ENCODE data around the gene PLEKHG2. TPM values are rescaled to one million over a fixed set of nuclear protein-coding genes. Genes with fewer than 3 reads are reported as not detected.
A peak's percentile ranks its signal among the peaks of the same experiment; 100 is the strongest.

Gene PLEKHG2
- total and polyA plus RNA-seq, 12 donors, result 3.6 to 44.8 (median 17.1) TPM

- Histone ChIP-seq H3K27ac (peak overlapping the region; percentile 89 to 96 (median 93)), H3K9me3 (replicated peaks in 1 of 3) (no peaks in the 10 kb centered on the region), H3K27me3 (no peaks in the 10 kb centered on the region), H3K4me1 (replicated peaks in 1 of 2) (peaks cover 8 to 29% of the 10 kb centered on the region in 2 donors), H3K4me3 (peak overlapping the region in 1 of 4 donors; percentile 95), H3K36me3 (replicated peaks in 1 of 2) (peaks cover 0 to 16% of the 10 kb centered on the region in 2 donors)
- intact Hi-C loops (cut with DNase I), result no loop called here
- WGBS, 4 donors, result 50 to 70% (median 68%) methylated on average over 1 of the region's 1 CpG
- peak in 1 of 2 donors; percentile 1 for TF ChIP-seq POLR2A (IDR thresholded peaks at IDR 0.05)
- TF ChIP-seq CTCF (IDR thresholded peaks at IDR 0.05), result no peak
- DNase-seq, result no peak
These were observed 1.7 kb upstream of the PLEKHG2 start for GRCh38 chr19:39410831-39411080.

GRCh38 chr19:39411081-39411831 lies 1.2 kb upstream of the PLEKHG2 start:
- peaks cover 0 to 16% of the 10 kb centered on the region in 2 donors for H3K36me3 ChIP-seq (replicated peaks in 1 of 2)
- H3K27me3 ChIP-seq, result no peaks in the 10 kb centered on the region
- 12 to 21% (median 20%) methylated on average over 9 of the region's 9 CpGs for WGBS, 4 donors
- TF ChIP-seq CTCF (IDR thresholded peaks at IDR 0.05), result no peak
- peak; percentile 38 to 50 for TF ChIP-seq POLR2A (IDR thresholded peaks at IDR 0.05)
- intact Hi-C loops (cut with DNase I), result no loop called here
- peak in 6 of 7 donors; percentile 53 to 80 (median 60) for DNase-seq
- H3K4me3 ChIP-seq, result peak overlapping the region in 1 of 4 donors; percentile 95
- peak overlapping the region; percentile 89 to 96 (median 93) for H3K27ac ChIP-seq
- H3K9me3 ChIP-seq (replicated peaks in 1 of 3), result no peaks in the 10 kb centered on the region
- peaks cover 8 to 24% of the 10 kb centered on the region in 2 donors for H3K4me1 ChIP-seq (replicated peaks in 1 of 2)

- Histone ChIP-seq H3K4me3 (peak overlapping the region in 1 of 4 donors; percentile 95), H3K27ac (peak overlapping the region; percentile 89 to 96 (median 93)), H3K27me3 (no peaks in the 10 kb centered on the region), H3K9me3 (replicated peaks in 1 of 3) (no peaks in the 10 kb centered on the region), H3K36me3 (replicated peaks in 1 of 2) (peaks cover 0 to 16% of the 10 kb centered on the region in 2 donors), H3K4me1 (replicated peaks in 1 of 2) (peaks cover 8 to 24% of the 10 kb centered on the region in 2 donors)
- TF ChIP-seq POLR2A (IDR thresholded peaks at IDR 0.05) (no peak), CTCF (IDR thresholded peaks at IDR 0.05) (peak; percentile 83 to 99 (median 96))
- 0 to 1% (median 0%) methylated on average over 7 of the region's 7 CpGs for WGBS, 4 donors
- intact Hi-C loops (cut with DNase I), result no loop called here
- peak; percentile 90 to 98 (median 95) for DNase-seq
These were observed 703 bp upstream of the PLEKHG2 start for GRCh38 chr19:39411832-39412099.

- H3K4me1 ChIP-seq (replicated peaks in 1 of 2), result peaks cover 8 to 24% of the 10 kb centered on the region in 2 donors
- peak overlapping the region in 3 of 4 donors; percentile 60 to 75 (median 74) for H3K4me3 ChIP-seq
- intact Hi-C loops (cut with DNase I), result no loop called here
- peak in 3 of 7 donors; percentile 59 to 78 (median 75) for DNase-seq
- no peaks in the 10 kb centered on the region for H3K27me3 ChIP-seq
- TF ChIP-seq POLR2A (IDR thresholded peaks at IDR 0.05) (peak in 1 of 2 donors; percentile 21), CTCF (IDR thresholded peaks at IDR 0.05) (peak in 1 of 6 experiments; percentile 9)
- H3K9me3 ChIP-seq (replicated peaks in 1 of 3), result no peaks in the 10 kb centered on the region
- H3K36me3 ChIP-seq (replicated peaks in 1 of 2), result peaks cover 0 to 16% of the 10 kb centered on the region in 2 donors
- peak overlapping the region in 4 of 5 donors; percentile 52 to 93 (median 72) for H3K27ac ChIP-seq
- 0% methylated on average over 15 to 24 of the region's 24 CpGs; no CpG with 5 or more reads in 1 of the 4 donors for WGBS, 4 donors
These were observed 400 bp downstream of the PLEKHG2 start for GRCh38 chr19:39412867-39413271.
